ENCODE results near the gene PLB1.

PLB1 gene

DNA sequence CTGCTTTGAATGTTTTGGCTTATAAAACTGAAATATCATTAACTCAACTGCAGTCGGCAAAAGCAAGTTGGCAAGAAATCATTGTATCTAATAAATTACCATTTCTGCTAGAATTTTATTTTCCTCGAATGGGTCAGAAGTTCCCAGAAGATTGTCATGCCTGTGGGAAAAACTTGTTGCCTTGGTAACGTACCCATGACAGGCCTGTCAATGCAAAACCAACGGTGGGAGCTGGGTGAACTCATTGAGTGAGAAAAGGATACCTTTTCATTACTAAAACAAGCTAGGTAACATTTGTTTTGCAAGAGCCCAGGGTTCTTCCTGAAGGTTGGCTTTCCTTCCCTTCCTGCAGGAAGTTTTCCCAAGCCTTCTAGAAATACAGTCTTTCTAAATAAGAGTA lies 9.5 kb downstream of the PLB1 start:
- no peaks in the 10 kb centered on the region for H3K9me3 ChIP-seq (ENCODE audit: control insufficient read depth, insufficient read depth, low read length)
- no peak overlapping the region for H3K27ac ChIP-seq (ENCODE audit: low read depth, low read length)
- no peak overlapping the region for H3K4me3 ChIP-seq (ENCODE audit: low read depth, low read length)
- no peak overlapping the region for H3K9ac ChIP-seq (ENCODE audit: low read depth, low read length)
- no peaks in the 10 kb centered on the region for H3K27me3 ChIP-seq (ENCODE audit: control insufficient read depth, insufficient read depth, low read length)
- H3K36me3 ChIP-seq (ENCODE audit: control insufficient read depth, insufficient read depth, low read length), result no peaks in the 10 kb centered on the region
- no peaks in the 10 kb centered on the region for H3K4me1 ChIP-seq (ENCODE audit: control insufficient read depth, insufficient read depth, low read length)

DNA sequence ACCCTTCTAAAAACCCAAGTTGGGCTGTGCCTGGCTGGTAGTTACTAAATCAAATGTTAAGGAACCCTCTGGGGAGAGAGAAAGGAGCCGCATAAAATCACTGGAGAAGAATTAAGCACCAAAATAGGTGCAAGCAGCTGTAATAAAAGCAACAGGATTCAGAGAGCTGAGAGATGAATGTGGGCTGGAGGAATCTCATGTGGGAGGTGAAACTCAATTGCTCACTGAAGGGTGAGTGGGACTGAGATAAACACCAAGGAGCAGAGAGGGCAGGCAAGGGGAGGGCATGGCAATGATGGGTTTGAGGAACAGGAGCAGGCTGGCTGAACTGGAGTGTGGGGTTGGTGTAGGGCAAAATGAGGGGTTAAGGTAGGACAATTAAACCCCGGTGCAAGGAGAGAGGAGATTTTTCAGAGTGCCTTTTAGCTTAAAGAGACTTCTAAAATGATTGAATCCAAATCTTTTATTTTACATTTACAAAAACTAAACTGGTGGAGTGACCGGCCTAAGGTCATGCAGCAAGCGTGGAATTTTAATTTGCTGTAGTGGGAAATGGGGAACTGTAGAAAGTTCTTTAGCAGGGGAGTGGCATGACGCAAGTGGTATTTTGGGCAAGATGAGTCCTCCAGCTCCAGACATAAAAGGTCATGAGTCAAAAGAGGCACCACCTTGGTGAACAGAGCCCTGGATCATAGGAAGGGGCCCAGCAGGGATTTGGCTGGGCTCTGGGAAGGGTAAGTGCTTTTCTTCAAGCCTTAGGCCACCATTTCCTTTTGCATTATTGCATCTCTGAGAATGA lies 10.5 kb downstream of the PLB1 start:
- no peak overlapping the region for H3K9ac ChIP-seq (ENCODE audit: low read depth, low read length)
- H3K4me3 ChIP-seq (ENCODE audit: low read depth, low read length), result no peak overlapping the region
- H3K27me3 ChIP-seq (ENCODE audit: control insufficient read depth, insufficient read depth, low read length), result no peaks in the 10 kb centered on the region
- H3K36me3 ChIP-seq (ENCODE audit: control insufficient read depth, insufficient read depth, low read length), result no peaks in the 10 kb centered on the region
- no peaks in the 10 kb centered on the region for H3K4me1 ChIP-seq (ENCODE audit: control insufficient read depth, insufficient read depth, low read length)
- H3K27ac ChIP-seq (ENCODE audit: low read depth, low read length), result no peak overlapping the region
- no peaks in the 10 kb centered on the region for H3K9me3 ChIP-seq (ENCODE audit: control insufficient read depth, insufficient read depth, low read length)

DNA sequence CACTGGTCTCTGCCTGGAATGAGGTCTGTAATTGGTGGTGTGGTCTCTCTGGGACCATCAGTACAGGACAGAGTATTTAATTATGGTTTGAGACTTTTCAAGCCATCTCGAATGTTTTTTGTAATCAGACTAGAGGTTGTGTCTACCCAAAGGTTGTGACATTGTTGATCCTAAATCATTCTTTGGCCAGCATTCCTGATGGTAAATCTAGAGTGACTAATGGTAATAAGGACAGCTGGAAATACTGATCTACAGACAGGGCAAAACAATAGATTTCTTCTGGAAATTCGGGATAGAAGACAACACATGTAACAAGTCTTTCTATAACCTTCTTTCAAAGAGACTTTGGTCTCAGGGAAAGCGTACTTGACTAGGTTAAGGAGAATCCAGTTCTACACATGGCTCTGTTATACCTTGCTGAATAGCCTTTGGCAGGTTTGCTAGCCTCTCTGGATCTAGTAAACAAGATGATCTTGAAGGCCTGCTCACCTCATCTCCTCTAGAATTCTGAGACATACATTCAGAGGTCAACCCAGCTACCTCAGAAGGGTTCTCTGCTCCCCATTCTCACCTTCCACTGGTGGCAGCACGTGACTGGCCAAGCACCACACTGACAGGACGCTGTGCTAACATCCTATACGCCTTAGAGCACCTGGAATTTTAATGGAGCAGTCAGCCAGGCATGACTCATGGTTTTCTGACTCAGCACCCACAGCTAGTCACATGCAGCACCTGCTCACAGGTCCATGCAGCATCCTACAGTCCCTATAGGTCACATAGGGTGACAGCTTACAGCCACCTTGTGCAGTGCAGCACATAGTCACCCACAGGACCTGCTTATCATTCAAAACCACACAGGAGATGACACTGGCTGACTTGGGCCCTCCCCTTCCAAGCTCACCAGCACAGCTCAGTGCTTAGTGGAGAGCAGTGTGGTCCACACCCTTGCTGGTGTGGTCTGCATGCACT lies 12.2 kb downstream of the PLB1 start:
- Histone ChIP-seq H3K4me1 (ENCODE audit: control insufficient read depth, insufficient read depth, low read length) (no peaks in the 10 kb centered on the region), H3K4me3 (ENCODE audit: low read depth, low read length) (no peak overlapping the region), H3K9ac (ENCODE audit: low read depth, low read length) (no peak overlapping the region), H3K9me3 (ENCODE audit: control insufficient read depth, insufficient read depth, low read length) (no peaks in the 10 kb centered on the region), H3K36me3 (ENCODE audit: control insufficient read depth, insufficient read depth, low read length) (no peaks in the 10 kb centered on the region), H3K27me3 (ENCODE audit: control insufficient read depth, insufficient read depth, low read length) (no peaks in the 10 kb centered on the region), H3K27ac (ENCODE audit: low read depth, low read length) (no peak overlapping the region)

DNA sequence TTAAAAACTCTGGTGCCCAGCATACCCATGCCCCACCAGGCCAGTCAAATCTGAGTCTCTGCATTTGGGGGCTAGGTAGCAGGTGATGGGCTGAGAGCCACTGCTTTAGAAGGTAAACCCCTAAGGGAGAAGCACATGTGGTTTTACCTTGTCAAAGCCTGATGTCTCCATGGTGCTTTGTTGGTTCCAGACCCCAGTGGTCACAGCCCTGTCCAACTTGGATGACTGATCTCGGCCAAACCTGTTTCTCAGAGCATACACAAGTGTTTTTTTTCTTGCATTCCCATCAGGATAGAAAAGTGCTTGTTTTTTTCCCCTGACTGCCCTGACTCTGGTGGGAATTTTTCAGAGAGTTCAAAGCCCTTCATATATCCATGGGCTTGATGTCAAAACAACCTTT lies 13.5 kb downstream of the PLB1 start:
- Histone ChIP-seq H3K4me3 (ENCODE audit: low read depth, low read length) (no peak overlapping the region), H3K27me3 (ENCODE audit: control insufficient read depth, insufficient read depth, low read length) (0 out of 2 replicates have a peak, but pooled peaks cover 4% of the 10 kb centered on the region), H3K36me3 (ENCODE audit: control insufficient read depth, insufficient read depth, low read length) (no peaks in the 10 kb centered on the region), H3K4me1 (ENCODE audit: control insufficient read depth, insufficient read depth, low read length) (no peaks in the 10 kb centered on the region), H3K27ac (ENCODE audit: low read depth, low read length) (no peak overlapping the region), H3K9me3 (ENCODE audit: control insufficient read depth, insufficient read depth, low read length) (no peaks in the 10 kb centered on the region), H3K9ac (ENCODE audit: low read depth, low read length) (no peak overlapping the region)

DNA sequence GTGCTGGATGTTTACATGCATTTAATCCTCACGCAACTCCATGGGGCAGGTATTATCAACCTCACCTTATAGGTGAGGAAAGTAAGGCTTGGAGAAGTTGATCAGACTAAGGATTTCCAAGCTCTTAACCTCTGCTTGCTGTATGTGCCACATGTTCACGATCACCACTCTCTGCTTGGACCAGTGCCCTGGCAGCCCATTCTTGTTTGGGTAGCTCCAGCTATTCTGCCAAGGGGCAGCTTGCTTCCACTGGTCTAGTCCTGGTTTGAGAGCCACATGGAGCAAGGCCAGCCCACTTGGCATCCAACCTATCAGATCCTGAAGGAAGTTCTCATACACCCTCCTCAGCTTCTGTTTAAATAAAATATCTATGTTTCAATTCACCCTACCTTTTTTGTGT lies 14.3 kb downstream of the PLB1 start:
- Histone ChIP-seq H3K9ac (ENCODE audit: low read depth, low read length) (no peak overlapping the region), H3K4me1 (ENCODE audit: control insufficient read depth, insufficient read depth, low read length) (no peaks in the 10 kb centered on the region), H3K36me3 (ENCODE audit: control insufficient read depth, insufficient read depth, low read length) (no peaks in the 10 kb centered on the region), H3K27me3 (ENCODE audit: control insufficient read depth, insufficient read depth, low read length) (0 out of 2 replicates have a peak, but pooled peaks cover 4% of the 10 kb centered on the region), H3K9me3 (ENCODE audit: control insufficient read depth, insufficient read depth, low read length) (no peaks in the 10 kb centered on the region), H3K27ac (ENCODE audit: low read depth, low read length) (no peak overlapping the region), H3K4me3 (ENCODE audit: low read depth, low read length) (no peak overlapping the region)

DNA sequence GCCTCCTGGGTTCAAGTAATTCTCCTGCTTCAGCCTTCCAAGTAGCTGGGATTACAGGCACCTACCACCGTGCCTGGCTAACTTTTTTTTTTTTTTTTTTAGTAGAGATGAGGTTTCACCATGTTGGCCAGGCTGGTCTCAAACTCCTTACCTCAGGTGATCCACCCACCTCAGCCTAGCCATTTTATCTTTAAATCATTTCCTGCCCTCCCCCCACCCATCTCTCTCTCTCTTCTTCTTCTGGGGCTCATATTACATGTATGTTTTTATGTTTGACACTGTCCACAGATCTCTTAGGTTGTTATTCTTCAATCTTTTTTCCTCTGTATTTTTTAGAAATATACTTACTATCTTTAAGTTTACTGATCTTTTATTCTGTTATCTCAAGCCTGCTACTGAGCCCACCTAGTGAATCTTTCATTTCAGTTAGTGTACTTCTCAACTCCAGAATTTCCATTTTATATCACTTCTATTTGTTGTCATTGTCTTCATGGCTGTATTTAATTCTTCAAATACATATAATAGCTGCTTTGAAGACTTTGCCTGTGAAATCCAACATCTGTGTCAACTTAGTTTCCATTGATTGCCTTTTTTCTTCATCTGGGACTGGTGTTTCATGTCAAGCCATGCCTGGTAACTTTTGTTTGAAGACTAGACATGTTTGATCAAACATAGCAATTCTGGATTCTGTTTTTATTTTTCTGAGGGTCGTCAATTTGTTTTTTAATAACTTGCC lies 16.2 kb downstream of the PLB1 start:
- H3K9me3 ChIP-seq (ENCODE audit: control insufficient read depth, insufficient read depth, low read length), result no peaks in the 10 kb centered on the region
- 0 out of 2 replicates have a peak, but pooled peaks cover 4% of the 10 kb centered on the region for H3K27me3 ChIP-seq (ENCODE audit: control insufficient read depth, insufficient read depth, low read length)
- no peak overlapping the region for H3K9ac ChIP-seq (ENCODE audit: low read depth, low read length)

DNA sequence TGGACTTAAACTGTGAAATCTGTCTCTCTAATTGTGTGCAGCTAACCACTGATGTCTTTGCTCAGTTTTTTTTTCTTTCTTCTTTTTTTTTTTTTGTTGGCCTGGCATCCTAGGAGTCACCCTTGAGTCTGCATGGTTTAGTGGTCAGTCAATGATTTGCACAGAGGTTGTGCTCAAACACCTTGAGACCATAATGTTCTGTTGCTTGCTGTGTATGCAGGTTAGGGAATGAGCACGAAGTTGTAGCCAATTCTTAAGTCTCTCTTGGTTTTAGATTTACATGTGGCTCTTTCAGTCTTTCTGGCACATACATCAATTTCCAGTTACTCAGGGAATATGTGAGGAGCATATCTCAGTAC lies 16.7 kb downstream of the PLB1 start:
- Histone ChIP-seq H3K27ac (ENCODE audit: low read depth, low read length) (no peak overlapping the region), H3K4me3 (ENCODE audit: low read depth, low read length) (no peak overlapping the region), H3K9ac (ENCODE audit: low read depth, low read length) (no peak overlapping the region), H3K27me3 (ENCODE audit: control insufficient read depth, insufficient read depth, low read length) (0 out of 2 replicates have a peak, but pooled peaks cover 4% of the 10 kb centered on the region), H3K9me3 (ENCODE audit: control insufficient read depth, insufficient read depth, low read length) (no peaks in the 10 kb centered on the region), H3K36me3 (ENCODE audit: control insufficient read depth, insufficient read depth, low read length) (no peaks in the 10 kb centered on the region), H3K4me1 (ENCODE audit: control insufficient read depth, insufficient read depth, low read length) (no peaks in the 10 kb centered on the region)

More for the DNA sequence above, 16.2 kb downstream of the PLB1 start:
- Histone ChIP-seq H3K36me3 (ENCODE audit: control insufficient read depth, insufficient read depth, low read length) (no peaks in the 10 kb centered on the region), H3K4me1 (ENCODE audit: control insufficient read depth, insufficient read depth, low read length) (no peaks in the 10 kb centered on the region), H3K4me3 (ENCODE audit: low read depth, low read length) (no peak overlapping the region), H3K27ac (ENCODE audit: low read depth, low read length) (no peak overlapping the region)

DNA sequence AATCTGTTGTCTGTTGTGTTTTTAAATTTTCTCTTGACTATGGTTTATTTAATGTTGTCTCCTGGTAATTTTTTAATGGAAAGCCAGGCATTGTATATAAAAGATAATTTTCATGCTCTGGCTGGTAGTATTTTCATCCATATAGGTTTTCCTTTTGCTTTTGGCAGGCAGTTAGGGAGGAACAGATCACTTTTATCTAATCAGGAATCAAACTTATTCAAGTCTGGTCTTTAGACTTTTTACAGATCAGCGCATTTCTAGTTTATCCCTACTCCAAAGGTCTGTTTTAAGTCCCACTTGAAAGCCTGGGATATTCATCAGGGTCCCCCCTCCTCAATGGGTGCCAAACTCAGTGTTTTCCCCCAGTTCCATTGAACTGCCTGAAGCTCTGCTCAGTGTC lies 17.2 kb downstream of the PLB1 start:
- Histone ChIP-seq H3K4me3 (ENCODE audit: low read depth, low read length) (no peak overlapping the region), H3K9me3 (ENCODE audit: control insufficient read depth, insufficient read depth, low read length) (no peaks in the 10 kb centered on the region), H3K9ac (ENCODE audit: low read depth, low read length) (no peak overlapping the region), H3K36me3 (ENCODE audit: control insufficient read depth, insufficient read depth, low read length) (no peaks in the 10 kb centered on the region), H3K4me1 (ENCODE audit: control insufficient read depth, insufficient read depth, low read length) (no peaks in the 10 kb centered on the region), H3K27ac (ENCODE audit: low read depth, low read length) (no peak overlapping the region), H3K27me3 (ENCODE audit: control insufficient read depth, insufficient read depth, low read length) (0 out of 2 replicates have a peak, but pooled peaks cover 4% of the 10 kb centered on the region)

DNA sequence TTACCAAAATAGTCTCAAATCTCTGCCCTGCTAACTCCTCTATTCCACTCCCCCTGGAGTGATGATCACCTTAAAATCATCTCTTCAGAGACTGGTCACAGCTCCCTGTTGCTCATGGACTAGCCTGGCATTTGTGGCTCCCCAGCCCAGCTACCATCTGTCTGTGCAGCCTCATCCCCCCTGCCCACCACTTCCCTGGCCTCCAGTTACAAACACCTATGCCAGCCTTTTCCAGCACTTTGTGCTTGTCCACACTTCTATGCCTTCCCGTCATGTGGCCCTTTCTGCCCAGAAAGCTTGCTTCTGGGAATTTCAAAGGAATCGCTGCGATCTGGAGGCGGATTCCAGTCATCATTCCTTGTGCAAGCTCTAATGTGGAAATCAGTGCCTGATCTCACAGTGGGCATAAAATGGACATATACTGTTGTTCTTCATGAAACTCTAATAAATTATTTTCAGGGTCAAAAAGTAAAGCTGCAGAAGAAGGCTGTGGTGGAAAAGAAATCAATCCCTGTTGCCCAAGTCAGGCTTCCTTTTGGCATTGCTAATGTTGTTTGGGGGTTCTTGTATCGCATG lies 19.4 kb downstream of the PLB1 start:
- H3K27me3 ChIP-seq (ENCODE audit: control insufficient read depth, insufficient read depth, low read length), result 0 out of 2 replicates have a peak, but pooled peaks cover 4% of the 10 kb centered on the region
- H3K4me3 ChIP-seq (ENCODE audit: low read depth, low read length), result no peak overlapping the region
- no peak overlapping the region for H3K9ac ChIP-seq (ENCODE audit: low read depth, low read length)

DNA sequence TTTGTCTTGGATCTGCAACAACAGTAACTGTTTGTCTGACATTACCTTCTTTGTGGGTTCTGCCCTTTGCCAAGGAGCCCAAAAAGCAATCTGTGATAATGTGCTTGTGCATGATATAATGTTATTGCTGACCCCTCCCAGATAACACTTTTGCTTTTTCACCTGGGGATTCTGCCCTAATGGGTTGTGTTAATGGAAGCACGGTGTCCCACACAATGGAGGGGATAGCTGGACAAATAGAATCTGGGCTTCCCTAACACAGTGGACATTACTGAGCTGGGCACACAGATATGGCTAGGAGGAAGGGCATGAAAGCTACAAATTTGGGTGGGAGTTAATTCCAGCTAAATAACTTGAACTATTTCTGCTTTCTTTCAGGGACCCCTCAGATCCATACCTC lies 20.6 kb downstream of the PLB1 start:
- H3K9ac ChIP-seq (ENCODE audit: low read depth, low read length), result no peak overlapping the region
- no peaks in the 10 kb centered on the region for H3K36me3 ChIP-seq (ENCODE audit: control insufficient read depth, insufficient read depth, low read length)
- no peaks in the 10 kb centered on the region for H3K9me3 ChIP-seq (ENCODE audit: control insufficient read depth, insufficient read depth, low read length)
- H3K4me1 ChIP-seq (ENCODE audit: control insufficient read depth, insufficient read depth, low read length), result no peaks in the 10 kb centered on the region
- 0 out of 2 replicates have a peak, but pooled peaks cover 4% of the 10 kb centered on the region for H3K27me3 ChIP-seq (ENCODE audit: control insufficient read depth, insufficient read depth, low read length)
- H3K4me3 ChIP-seq (ENCODE audit: low read depth, low read length), result no peak overlapping the region
- no peak overlapping the region for H3K27ac ChIP-seq (ENCODE audit: low read depth, low read length)

More for the DNA sequence above, 19.4 kb downstream of the PLB1 start:
- no peak overlapping the region for H3K27ac ChIP-seq (ENCODE audit: low read depth, low read length)
- H3K9me3 ChIP-seq (ENCODE audit: control insufficient read depth, insufficient read depth, low read length), result no peaks in the 10 kb centered on the region
- no peaks in the 10 kb centered on the region for H3K36me3 ChIP-seq (ENCODE audit: control insufficient read depth, insufficient read depth, low read length)
- no peaks in the 10 kb centered on the region for H3K4me1 ChIP-seq (ENCODE audit: control insufficient read depth, insufficient read depth, low read length)

Data from HUES48 (cell line).